HG03039 (cell line): ENCODE results near the gene NIN.

ENCODE experiments used
- ATAC-seq: cut with Tn5 transposase; IDR thresholded peaks from one replicate; pipeline ENCODE4 v1.9.1; 2021; ENCODE audit warnings: mild to moderate bottlenecking, moderate library complexity; ENCODE audit not compliant: unreplicated experiment

NIN gene

DNA sequence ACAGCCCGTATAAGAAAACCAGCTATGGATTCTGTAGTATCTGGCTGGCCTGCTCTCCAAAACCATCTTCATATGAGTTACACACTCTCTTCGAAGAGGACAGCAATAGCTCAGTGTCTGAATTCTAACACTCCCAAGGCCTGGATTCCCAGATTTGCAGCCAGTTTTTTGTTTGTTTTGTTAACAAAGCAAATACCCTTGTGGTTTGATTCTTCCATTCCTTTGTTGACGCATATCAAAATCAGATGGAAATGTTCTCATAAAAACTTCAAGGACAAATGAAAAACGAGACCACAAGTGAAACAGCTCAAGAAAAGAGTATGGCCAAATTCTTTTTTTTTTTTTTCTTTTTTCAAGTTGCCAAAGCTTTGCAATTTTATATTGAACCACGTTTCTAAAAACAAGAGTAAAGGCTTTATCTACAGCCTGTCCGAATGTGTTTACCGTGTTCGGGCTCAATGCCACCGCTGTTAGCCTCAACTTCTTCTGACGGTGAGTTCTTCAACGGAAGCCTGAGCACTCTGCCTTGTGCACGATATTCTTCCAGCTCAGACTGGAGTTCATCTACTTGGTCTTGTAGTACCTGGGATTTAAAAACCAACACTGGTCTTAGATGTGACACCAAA, 67.5 kb downstream of the NIN start:
- no peak for ATAC-seq

DNA sequence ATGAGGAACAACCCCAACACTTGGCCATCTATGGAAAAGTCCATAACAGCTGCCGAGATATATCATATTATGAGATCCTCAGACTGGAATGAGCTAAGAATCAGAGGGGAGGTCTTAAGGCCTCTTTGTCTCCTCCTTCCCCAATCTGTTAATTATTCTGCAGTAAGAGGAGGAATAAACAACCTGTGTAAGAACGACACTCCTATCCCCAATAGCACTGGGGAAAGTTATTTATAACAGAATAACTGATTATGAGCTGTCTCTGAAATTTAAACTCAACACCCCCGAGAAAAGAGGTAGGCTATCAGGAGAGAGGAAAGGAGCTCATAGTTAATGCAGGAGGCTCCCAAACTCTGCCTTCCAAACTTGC, 68.0 kb downstream of the NIN start:
- ATAC-seq = no peak

DNA sequence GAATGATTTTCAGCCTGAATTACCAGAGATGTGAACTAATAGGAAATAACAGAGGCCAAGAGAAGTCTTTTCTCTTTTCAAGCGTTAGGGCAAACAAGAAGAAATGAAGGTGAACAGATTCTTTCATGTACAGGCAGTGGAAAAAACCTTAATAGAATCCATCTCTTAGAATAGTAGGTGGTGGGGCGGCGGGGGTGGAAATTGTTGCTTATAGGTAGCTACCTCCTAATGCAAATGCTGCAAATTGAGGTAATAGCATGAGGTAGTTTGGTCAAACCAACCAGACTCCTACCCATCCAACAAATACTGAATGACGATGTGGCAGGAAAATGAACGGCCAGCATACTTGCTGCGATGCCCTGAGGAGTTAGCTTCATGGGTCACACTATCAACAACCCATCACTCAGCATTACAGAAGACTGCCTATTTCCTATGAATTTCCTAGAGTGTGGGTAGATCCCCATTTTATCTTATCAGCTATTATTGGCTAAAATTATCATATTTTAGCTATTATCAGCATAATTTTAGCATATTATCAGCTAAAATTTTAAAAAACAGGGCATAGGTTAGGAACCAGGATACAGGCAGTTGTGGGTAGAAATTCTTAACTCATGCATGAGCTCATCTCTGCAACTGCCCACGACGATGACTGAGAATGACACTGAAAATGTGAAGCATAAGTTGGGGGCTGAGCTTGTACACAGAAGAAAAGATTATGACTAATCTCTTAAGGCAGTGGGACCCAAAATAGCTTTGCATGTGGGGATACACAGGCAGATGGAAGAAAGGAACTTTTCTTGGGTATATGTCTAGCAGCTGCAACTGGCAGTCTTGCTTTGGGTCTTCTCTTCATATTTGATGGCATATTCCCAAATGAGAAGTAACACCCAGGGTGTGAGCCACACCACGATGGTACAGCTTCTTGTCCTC, 68.7 kb downstream of the NIN start:
- ATAC-seq = peak; percentile 91

DNA sequence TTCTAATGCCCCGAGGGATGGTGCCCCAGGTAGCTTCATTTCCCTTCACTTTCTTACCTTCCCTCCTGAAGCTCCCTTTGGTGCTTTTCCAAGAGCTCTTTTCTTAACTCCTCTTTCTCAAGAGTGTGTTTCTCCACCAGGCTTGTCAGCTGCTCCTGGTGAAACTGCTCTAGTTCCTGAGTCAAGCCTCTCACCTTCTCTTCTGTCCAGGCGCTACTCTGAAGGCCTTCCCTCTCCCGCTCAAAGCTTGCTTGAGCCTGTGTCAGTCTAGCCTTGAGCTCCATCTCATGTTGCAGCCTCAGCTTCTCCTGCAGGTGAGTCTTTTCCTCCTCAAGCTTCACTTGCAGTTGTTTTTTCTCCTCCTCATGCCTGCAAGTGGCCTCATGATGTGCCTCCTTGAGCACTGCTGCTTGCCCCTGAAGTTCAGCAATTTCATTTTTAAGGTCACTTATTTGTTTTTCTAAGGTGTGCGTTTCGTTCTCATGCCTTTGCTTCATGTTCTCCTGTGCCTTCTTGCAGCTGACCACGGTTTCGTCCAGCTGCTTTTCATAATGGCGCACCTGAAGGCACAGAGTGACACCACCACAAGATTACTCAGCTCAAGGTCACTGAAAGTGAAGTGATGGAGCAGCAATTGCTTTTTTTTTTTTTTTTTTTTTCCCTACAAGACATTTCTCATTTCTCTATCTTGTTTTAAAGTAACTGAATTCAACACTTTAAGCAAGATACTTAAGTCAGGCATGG, 71.0 kb downstream of the NIN start:
- no peak for ATAC-seq

DNA sequence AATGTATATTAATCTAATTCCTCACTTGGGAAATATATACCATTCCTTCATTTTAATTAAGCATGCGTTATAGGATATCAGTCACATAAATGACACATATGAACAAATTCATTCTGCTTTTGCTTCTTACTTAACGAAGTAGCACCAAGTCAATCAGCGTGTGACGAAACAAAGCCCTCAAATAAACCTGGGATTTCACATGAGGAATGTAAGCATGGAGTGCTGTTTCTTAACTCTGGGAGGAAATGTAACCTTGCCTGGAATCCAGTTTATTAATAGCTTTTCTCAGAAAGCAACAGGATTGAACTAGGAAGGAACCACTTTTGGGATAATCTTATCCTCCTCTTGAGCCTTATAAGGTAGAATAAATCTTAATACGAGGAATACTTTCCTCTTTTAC, 72.0 kb downstream of the NIN start:
- ATAC-seq = no peak

DNA sequence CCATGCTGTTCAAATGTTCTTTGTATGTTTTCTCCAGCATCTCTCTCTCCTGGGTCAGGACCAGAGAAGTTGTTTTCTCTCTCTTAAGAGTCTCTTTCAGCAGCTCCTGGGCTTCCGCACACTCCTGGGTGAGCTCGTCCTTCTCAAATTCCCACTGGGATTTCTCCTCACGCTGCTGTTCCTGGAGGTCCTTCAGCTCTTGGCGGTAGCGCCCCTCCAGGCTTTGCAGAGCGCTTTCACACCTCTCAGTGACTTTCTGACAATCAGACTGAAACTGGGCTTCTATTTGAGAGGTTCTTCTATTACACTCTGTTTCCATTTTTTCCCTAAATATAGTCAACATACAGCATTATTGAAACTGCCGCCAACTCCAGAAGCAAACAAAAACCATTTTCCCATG, 72.7 kb downstream of the NIN start:
- no peak for ATAC-seq

DNA sequence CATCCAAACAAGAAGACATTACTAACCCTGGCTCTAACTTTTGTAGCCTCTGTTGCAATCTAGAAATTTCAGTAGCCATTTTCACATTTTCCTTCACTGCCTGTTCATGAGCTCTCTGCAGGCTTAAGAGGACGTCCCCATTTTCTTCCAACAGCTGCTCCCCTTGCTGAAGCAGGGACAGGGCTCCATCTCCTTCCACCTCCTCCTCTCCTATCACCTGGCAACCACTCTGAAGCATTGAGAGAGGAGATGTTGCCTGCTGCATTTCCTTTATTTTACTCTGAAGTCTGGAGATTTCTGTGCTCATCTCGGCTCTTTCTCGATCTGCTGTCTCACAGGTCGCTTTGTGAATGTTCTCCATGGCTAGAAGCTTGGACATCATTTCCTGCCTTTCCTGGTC, 73.3 kb downstream of the NIN start:
- no peak for ATAC-seq

DNA sequence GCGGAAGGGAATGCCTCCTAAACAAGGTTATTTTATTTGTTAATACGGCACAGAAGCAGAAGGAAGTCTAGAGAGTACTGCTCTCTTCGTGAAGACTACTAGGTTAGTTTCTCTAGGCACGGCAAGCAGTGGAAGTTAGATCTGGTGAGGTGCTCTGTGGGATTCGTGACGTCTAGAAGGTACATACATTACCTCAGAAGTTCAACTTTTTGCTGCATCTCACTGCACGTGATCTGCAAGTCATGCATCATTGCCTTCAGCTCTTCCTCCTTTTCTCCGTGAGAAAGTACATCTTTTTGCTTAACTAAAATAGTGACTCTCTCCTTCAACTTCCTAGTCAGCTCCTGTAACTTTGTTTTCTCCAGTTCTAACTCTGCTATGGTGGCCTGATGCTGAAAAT, 74.7 kb downstream of the NIN start:
- no peak for ATAC-seq

DNA sequence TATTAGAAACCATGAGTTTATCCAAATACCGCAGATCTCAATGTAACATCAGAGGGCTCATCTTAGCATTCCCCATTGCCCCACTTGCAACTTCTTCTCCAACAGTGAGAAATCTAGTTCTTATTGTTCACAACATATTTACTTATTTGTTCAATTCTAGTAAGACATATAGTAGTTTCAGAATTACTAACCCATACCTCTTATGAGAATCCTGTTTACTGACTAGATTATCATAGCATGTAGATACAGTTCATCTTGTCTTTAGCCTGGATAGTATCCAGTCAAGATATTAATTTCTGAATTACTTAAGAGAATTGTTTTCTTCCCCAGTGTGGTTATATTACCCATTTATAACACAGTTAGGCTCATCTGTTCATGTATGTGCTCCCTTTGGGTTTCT, 80.6 kb downstream of the NIN start:
- ATAC-seq = no peak

DNA sequence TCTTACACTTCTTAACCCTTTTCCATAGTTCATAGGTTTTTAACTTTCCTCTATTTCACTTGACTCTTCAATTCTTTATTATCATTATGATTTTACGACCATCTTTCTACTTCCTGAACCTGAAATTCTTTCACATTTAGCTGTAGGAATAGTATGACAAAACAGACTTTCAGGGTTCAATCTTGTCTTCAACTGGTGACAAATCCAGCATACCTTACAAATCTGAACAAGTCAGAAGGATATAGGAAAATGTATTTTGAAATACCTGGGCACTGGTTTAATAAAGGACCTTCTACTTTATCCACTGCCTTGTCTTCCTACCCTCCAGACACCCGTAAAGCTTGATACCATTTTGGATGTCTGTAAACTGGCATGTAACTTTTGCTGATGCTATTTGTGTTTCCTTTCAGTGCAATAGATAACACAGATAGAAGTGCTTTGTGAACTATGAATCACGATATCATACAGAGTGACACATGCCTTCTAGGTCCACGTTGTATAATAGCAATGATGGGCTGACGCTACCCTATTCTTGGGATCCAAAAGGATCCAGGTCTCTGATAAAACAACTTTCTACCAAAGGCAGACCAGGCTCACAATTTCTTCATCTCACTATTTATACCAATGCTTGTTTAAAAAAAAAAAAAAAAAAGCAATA, 85.4 kb downstream of the NIN start:
- ATAC-seq = no peak

DNA sequence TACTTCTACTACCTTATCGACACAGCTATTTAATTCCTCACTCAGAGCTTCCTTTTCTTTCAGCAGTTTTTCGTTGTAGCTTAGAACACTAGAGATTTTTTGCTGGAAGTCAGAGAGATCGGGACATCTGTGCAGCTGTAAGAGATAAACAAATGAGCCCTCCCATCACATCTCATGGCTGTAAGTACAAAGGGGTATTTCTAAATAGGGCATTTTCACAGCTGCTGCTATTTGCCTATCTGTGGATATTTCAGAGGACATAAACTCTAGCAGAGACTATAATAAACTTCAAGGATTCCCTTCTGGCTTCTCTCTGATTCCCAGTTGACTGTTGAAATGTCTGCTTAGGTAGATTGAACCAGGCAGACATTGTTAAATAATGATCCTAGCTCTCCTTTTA, 86.7 kb downstream of the NIN start:
- no peak for ATAC-seq

DNA sequence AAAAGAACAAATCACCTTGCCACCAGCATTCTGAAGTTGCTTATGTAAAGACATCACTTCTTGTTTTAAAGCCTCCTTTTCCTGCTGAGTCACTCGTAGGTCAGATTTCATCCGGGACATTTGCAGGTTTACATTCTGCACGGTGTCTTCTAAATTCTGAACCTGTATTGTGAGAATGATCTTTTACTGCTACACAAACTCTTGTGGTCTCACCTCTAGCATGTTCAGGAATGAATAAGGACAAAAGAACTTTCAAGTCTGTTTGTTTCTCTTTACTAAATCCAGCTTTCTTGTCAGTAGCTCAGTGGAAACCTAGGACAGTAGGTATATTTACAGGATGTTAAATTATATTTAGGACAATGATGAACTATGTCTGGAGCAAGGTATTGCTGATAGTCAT, 89.4 kb downstream of the NIN start:
- no peak for ATAC-seq

DNA sequence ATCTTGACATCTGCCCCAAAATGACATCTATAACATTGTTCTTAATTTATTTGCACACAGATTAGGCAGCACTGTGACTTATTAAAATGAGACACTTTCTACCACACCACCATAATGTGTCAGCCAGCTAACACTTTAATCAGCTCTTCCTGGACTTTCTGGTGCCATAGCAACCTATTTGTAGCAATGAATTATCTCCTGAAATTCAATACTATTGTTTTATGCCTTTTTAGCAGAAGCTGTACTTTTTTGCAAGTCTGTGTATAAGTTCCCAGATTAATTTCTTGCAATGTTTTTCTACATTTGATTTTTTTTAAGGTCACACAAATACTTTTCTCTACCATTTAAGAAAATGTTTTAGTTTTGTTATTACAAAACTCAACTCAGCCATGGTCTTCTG, 90.1 kb downstream of the NIN start:
- ATAC-seq = no peak

DNA sequence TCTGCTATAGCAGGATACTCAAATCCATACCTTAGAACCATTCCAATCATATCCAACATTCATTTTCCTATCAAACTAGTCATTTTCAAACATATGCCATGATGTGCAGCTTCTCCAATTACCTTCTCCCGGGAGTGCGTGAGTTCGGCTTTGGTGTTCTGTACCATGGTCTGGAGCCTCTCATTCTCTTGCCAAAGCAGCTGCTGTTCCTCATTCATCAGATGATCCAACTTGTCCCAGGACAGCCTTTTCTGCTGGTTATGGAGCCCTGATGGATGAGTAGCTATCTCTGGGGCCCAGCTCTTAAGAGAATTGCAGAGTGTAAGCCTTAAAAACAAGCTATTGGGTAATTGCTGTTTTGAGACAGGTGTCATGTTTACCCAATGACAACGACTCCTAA, 91.8 kb downstream of the NIN start:
- no peak for ATAC-seq

DNA sequence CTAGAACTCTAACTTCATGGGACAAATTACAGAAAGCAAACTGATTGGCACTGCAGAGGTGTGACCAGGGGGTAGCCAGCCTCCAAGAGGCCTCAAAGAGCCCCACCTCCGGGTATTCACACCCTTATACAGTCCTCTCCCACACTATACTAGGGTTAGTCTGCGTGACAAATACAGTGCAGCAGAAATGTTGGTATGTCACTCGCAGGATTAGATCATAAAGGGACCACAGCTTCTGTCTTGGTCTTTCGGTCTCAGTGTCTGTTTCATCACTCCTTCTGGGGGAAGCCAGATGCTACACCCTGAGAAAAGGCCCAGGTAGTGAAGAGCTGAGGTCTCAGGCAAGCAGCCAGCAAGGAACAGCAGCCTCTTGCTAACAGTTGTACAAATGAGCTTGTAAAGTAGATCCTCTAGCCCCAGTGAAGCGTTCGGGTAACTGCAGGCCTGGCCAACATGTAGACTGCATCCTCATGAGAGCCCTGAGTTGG, 94.0 kb downstream of the NIN start:
- peak; percentile 82 for ATAC-seq

DNA sequence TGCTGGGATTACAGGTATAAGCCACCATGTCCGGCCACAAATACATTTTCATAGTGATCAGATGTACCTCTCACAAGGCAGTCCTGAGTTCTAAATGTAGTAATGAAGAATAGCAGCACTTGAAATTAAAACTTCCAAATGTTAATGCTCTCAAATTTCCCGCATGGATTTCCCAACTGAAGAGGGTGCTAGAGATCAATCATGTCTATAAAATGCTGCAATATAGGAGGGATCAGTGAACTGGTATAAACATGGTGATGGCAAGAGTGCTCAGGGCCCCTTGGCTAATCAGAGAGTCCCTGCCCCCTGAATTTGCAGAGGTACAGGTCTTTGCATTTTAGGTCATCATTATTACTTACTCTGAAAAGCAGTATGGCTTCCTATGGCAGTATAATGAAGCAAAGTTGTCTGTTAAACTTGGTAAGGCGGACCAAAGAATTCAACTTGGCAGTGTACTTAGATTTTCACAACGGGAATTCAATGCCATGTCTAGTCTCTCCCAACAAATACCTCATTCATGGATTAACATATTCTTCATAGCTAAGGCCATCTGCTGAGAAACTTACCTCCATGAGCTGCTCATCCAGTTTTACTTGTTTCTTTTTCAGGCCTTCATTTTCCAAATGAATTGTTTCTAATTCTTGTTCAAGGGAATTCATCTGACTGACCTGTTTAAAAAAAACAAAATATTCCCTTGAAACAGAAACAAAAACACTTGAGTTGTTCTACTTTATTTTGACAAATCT, 95.8 kb downstream of the NIN start:
- no peak for ATAC-seq

DNA sequence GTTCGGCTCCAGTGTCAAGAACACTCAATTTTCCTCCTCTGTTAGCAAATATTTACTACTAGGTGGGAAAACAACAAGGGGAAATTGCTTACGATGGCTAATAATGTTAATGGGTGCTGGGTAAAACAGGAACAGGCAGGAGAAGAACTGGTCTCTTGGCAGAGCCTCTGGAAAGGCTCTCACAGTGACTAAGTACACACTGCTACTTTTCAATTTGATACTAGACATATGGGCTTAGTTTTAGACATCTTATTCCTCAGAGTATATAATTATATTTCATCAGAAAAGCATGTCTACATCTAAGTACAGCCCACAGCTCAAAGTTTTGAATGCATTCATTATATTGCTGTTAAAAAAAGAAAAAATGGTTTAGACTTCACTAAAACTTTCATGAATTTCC, 97.5 kb downstream of the NIN start:
- ATAC-seq = no peak

DNA sequence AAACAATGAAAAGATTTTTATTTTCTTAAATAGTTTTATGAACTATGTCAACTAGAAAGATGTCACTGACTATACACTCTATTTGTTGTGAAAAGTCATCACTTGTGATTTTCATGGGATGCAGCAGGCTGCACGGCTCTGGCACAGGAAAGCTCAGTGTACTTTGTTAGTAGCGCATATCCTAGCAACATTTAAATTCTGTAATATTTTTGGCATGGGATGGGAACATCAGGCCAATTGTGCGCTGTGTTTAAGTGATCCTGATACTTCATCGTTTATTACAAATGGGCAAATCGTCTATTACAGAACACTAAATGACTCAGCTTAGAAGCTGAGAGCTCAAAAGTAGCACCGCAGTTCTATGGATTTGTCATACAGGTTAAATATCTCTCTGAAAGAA, 102.1 kb downstream of the NIN start:
- ATAC-seq = no peak

DNA sequence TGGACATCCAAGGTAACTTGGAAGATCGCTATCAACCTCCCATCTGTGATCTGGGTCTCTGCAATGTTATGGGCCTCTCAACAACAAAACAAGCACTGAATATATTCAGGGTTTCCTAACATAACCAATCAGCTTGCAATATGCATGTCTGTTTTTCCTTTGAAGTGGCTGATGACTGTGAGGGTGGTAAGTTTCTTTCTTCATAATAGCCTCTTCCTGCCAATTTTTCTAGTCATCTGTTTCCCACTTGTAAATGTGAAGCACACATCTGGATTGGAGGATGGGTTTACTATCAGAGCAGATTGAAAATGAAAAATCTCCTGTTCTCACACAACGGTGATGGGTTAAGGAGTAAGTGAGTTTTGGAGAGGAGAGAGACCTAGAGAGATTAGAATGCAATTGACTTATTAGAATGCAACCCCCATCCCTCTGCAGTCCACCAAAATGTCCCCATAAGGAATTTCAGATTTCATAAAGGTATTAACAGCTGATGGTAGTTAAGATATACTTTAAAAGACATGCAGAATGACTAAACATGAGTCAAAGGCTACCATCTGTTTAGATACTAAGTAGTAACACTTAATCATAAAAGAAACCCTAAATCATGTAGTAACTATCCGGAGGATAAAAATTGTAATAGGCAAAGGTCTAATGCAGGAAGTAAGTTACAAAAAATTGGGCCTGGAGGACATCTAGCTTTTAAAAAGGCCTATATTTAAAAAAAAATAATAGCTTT, 104.4 kb downstream of the NIN start:
- ATAC-seq = no peak

DNA sequence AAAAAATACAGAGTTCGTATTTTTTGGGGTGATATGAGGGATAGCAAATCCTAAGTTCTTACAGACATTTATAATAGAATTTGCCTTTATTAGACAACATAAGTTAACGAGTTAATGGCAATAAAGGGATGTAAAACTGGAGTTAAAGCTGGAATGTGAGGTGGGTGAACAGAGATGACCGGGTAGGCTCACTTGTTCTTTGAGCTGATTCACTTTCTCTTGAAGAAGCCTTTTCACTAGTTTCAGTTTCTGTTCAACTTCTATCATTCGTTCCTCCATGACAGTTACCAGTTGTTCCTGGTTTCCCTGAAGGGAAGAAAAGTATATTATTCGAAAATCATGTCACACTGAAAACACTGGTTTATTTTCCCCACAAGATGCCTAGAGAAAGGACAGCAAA, 105.2 kb downstream of the NIN start:
- no peak for ATAC-seq
